NCI-H226 (cell line): ENCODE data around the gene GRK7.
"Not testable (repeated sequence)": the region's sequence is repeated elsewhere in the genome, so short reads cannot be mapped to it uniquely, and the experiment has no call there.

Experiments used
- DNase-seq: peaks from one replicate; pipeline ENCODE4 v3.0.0-alpha.2; 2015

Gene GRK7

GRCh38 chr3:141762552-141762951 is 656 bp upstream of the GRK7 start:
- DNase-seq: not testable (repeated sequence)

GRCh38 chr3:141764045-141764444 is 837 bp downstream of the GRK7 start:
- DNase-seq: no peak

DNA sequence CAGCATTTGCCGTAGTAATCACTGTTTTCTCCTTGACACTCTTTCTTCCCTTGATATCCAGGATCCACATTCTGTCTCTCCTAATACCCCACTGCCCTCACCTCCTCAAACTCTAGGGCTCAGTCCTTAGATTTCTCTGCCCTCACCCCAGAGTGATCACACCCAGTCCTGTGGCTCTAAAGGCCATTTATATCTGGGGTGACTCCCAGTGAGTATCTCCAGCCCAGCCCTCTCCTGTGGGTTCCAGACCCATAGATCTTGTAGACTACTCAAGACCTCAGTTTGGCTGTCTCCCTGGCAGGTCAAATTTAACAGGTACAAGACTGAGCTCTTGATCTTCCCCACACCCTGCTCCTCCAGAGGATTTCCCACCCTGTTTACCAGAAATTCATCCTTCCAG is 1.3 kb downstream of the GRK7 start:
- no peak for DNase-seq

- no peak for DNase-seq
Measured at GRCh38 chr3:141764986-141765385, 1.8 kb downstream of the GRK7 start.

DNA sequence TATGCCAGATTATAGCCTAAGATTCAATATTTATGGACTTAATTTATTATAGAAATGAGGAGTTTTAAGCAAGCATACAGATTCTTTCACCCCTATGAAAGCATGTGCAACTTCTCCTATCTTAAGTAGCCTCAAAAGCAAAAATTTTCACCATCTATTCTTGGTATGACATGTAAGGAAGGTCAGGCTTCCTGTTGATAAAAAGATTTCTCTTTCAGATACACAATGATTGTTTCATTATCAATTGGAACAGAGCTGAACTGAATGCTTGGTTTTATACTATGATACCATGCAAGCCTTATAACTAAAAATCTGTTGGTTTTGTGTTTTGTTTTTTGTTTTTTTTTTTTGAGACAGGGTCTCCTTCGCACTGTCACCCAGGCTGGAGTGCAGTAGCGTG is 3.9 kb downstream of the GRK7 start:
- DNase-seq: no peak

- no peak for DNase-seq
Measured at GRCh38 chr3:141769221-141769894, 6.2 kb downstream of the GRK7 start.

DNA sequence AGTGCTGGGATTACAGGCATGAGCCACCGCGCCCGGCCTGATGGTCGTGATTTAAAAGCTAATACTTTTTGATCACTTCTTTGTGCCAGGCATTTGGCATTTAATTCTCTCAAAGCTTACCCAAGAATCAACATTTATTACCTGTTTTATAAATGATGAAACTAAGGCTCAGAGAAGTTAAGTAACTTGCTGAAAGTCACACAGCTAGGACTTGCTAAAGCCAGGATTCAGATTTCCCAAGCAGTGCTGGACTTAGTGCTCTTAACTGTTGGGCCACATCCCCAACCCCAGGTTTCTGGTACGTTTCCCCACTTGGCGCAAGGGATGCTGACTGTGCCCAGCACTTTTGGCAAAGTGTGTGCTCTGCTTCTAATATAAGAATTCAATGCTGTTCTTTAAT is 10.5 kb downstream of the GRK7 start:
- no peak for DNase-seq

DNA sequence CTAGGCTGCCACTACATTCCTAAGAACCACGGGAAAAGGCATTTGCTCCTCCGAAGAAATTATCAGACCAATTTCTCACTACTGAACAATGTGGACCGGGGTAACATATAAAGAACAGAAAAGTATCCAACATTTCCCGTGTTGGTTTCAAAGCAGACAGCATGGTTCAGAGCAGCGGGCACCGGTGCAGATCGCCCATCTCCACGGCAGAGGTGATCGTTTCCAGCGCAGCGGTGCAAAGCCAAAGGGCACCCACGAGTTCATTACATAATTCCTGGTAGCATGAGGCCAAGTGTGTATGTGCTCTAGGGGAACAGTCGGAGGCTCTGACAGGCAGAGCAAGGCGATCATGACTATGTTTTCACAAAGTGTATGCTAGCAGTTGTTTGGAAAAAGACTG is 13.2 kb downstream of the GRK7 start:
- DNase-seq: no peak

- no peak for DNase-seq
Measured at GRCh38 chr3:141776885-141777284, 13.7 kb downstream of the GRK7 start.

GRCh38 chr3:141777957-141778813 is 15.0 kb downstream of the GRK7 start:
- no peak for DNase-seq

- no peak for DNase-seq
Measured at GRCh38 chr3:141779667-141780066, 16.5 kb downstream of the GRK7 start.

DNA sequence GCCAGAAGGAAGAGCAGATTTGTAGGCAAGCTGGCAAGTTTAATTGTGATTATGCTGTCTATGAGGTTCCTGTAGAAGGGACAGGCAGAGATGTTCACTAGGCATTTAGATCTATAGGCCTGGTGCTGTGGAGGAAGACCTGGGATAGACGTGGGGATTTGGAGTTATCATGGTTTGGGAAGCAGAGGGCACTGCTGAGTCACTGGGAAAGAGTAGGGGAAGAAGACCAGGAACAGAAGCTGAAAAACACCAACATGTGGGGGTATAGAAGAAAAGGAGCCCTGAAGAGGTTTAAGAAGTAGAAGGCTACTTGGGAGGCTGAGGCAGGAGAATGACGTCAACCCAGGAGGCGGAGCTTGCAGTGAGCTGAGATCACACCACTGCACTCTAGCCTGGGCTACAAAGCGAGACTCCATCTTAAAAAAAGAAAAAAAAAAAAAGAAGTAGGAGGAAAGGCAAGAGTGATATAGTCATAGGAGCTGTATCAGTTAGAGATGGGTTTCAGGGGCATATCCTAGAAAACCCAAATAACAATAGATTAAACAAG is 19.3 kb downstream of the GRK7 start:
- peak; percentile 12 for DNase-seq

DNA sequence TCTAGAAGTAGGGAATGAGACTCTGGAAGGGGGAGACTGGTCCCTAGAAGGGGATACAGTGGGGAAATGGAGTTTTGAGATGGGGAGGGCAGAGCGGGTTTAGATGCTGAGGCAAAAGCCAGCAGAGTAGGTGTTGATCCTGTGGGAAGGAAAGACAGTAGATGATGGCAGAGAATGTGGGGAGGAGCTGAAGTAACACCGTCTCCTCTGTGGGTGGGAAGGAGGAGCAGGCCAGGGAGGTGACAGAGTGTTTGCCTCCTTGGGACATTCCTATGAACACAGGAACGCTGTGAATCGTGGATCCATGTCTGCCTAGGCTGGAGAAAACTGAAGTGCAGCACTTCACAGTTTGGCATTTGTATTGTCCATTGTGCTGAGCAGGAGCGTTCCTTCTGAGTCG is 20.4 kb downstream of the GRK7 start:
- DNase-seq: no peak

- DNase-seq: no peak
Measured at GRCh38 chr3:141784096-141784495, 20.9 kb downstream of the GRK7 start.

- no peak for DNase-seq
Measured at GRCh38 chr3:141784531-141784930, 21.3 kb downstream of the GRK7 start.

- no peak for DNase-seq
Measured at GRCh38 chr3:141788149-141788548, 24.9 kb downstream of the GRK7 start.

- DNase-seq: not testable (repeated sequence)
Measured at GRCh38 chr3:141788750-141789149, 25.5 kb downstream of the GRK7 start.

DNA sequence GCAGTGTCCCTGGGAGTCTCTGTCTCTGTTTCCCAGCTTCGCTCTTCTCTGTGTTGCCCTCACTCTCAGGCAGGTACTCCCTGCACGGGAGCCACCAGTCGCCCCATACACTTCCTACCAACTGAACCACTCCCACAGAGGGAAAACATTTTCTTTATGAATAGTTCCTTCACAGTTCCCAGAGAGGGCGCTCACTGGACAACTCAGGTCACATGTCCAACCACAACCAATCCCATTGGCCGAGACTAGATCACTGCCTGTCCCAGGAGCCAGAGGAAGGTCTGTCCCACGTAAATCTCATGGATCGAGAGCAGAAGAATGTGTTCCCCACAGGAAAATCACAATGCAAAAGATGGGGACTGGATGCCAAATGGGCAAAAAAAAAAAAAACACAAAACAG is 26.1 kb downstream of the GRK7 start:
- peak; percentile 12 for DNase-seq

- DNase-seq: no peak
Measured at GRCh38 chr3:141790171-141790570, 27.0 kb downstream of the GRK7 start.

- no peak for DNase-seq
Measured at GRCh38 chr3:141792495-141792894, 29.3 kb downstream of the GRK7 start.

- no peak for DNase-seq
Measured at GRCh38 chr3:141793476-141794260, 30.5 kb downstream of the GRK7 start.

DNA sequence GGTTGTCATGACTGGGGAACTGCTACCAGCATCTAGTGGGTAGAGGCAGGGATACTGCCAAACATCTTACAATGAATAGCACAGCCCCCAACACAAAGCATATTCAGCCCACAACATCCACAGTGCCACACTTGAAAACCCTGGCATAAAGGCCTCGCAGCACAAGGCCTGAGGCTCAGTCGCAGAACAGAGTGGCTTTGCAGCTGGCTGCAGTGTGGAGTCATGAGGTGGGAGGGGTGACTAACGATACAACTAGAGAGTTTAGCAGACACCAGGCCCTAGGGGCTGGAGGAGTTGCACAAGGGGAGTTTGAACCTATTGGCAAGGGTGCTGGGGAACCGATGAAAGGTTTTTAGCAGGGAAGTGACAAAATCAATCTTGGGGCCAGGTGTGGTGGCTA is 32.1 kb downstream of the GRK7 start:
- no peak for DNase-seq

GRCh38 chr3:141795741-141796080 is 32.5 kb downstream of the GRK7 start:
- DNase-seq: no peak
